NCI-H2081 (cell line): ENCODE measurements around the gene RANBP3.

Source experiments
- DNase-seq, 2 experiments: peaks; one replicate each; lab custom pipeline; 2025; lab: John Stamatoyannopoulos, UW

Gene RANBP3

GRCh38 chr19:5950741-5951140 is 27.2 kb downstream of the RANBP3 start:
- no peak for DNase-seq

DNA sequence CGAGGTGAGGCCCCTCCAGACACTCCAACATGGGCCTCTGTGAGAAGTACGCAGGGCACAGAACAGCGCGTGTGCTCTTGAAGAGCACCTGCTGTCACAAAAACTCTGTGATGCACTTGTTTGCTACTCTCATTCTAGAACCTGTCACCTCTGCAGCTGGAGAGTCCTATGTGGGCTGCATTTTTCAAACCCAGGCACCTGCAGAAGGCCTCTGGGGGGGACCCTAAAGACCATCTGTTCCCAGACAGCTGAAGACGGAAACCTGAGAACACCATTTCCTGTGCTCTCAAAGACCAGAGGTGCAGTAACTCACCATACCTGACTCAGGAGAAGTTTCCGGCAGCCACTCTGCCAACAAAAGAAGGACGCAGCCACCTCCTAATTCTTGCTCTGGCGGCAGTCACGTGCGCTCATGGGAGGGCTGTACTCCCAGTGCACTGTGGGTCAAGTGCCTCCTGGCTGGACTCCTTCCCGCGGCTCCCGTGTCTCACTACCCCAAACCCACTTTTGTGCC is 28.1 kb downstream of the RANBP3 start:
- peak in 1 of 2 experiments; percentile 40 for DNase-seq

GRCh38 chr19:5948752-5949564 is 29.0 kb downstream of the RANBP3 start:
- DNase-seq, result no peak

DNA sequence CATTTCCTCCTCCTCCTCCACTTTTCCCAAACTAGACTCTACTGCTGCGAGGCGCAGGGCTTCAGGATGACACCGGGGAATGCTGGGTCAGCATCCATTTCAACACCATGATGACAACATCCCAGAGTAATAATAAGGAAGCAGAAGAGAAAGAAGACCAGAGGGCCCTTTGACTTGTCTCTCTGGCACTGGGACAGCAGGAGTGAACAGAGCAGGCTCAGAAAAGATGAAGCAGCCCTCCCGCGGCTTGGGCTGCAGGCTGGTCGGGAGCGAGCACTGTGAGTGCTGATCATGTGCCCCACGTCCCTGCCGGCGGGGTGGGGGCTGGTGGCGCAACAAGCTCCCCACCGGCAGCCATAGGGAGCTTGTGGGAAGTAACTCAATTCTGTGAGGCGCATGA is 30.5 kb downstream of the RANBP3 start:
- DNase-seq, result no peak

DNA sequence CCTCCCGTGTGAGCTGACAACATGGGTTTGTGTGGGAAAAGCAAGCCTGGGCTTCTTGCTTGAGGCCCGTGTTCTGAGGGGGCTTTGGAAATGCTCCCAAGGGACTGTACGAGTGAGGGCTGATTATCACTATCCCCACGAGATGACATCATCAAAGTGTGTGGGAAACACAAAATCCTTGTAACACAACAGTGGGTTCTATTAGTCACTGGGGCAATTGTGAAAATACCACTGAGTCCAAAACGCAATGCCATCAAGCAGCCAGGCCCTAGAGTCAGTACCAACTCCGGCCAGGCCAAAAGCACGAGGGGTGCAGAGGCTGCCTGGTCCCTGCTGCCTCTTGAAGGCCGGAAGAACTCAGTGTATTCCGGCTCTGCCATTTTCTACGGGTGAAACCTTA is 34.3 kb downstream of the RANBP3 start:
- no peak for DNase-seq

DNA sequence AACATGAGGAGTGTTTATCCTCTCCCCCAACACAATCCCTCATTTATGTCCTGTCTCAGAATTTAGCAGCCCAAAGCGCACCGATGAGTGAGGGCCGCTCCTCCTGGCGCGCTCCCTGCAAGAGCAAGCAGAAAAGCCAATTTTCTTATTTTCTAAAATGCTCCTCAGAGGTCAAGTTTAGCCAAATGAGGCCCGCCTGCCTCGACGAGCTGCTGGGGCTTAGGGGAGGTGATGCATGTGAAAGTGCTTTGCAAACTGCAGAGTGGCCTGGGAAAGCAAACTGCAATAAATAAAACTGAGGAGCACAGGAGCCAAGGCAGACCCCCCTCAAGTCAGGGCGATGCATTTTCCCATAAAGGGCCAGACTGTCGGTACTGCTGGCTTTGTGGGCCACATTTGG is 34.9 kb downstream of the RANBP3 start:
- DNase-seq, result no peak

- DNase-seq, result no peak
Observed at GRCh38 chr19:5941673-5942072, 36.3 kb downstream of the RANBP3 start.

DNA sequence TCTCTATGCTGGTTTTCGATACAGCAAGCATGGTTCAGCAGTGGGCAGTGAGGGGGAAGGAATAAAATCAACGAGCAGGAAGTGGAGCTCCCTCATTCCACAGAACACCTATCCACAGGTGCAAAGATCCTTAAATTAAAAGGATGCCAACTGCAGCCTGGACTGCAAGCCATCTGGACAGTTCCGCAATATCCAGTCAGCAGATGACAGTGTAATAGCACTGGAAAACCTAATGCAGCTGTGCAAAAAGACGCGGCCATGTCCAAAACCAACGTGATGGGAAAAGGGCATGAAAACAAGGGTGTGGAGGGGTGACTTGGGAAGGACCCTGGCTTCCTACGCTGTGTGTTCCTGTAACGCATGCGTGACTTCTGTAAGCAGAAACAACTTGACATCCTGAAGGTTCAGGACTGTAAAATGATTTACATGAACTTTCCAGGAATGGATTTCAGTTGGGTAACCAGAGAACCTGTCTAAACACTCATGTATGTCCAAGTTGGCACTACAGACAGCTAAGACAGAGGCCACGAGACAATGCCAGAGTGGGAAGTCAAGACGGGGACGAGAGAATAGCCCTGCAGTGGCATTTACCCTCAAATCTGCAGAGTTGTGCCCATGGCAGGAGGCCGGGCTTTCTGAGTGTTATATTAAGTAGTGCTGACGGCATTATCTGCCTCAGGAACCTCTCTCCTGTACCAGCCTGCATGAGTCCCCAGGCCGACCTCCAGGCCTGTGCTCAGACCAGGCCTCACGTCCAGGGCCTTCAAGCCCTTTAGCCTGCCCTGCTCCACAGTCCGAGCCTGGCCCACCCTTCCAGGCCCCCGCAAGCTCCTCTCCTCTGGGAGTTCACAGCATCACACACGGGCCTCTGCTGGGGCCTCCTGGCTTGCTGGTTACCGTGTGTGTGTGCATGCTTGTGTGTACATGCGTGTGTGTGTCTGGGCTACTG is 37.4 kb downstream of the RANBP3 start:
- no peak for DNase-seq

GRCh38 chr19:5937550-5937949 is 40.4 kb downstream of the RANBP3 start:
- no peak for DNase-seq

DNA sequence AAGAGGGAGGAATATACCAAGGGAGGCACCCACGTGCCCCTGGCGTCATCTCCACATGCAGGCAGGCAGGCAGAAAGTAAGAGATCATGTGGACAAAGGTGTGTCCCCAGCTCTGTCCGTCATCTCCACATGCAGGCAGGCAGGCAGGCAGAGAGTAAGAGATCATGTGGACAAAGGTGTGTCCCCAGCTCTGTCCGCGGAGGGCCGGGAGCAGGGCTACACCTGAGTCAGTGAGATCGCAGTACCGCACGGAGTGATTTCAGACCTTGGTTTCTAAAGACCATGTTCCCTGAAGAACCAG is 41.7 kb downstream of the RANBP3 start:
- DNase-seq, result no peak

DNA sequence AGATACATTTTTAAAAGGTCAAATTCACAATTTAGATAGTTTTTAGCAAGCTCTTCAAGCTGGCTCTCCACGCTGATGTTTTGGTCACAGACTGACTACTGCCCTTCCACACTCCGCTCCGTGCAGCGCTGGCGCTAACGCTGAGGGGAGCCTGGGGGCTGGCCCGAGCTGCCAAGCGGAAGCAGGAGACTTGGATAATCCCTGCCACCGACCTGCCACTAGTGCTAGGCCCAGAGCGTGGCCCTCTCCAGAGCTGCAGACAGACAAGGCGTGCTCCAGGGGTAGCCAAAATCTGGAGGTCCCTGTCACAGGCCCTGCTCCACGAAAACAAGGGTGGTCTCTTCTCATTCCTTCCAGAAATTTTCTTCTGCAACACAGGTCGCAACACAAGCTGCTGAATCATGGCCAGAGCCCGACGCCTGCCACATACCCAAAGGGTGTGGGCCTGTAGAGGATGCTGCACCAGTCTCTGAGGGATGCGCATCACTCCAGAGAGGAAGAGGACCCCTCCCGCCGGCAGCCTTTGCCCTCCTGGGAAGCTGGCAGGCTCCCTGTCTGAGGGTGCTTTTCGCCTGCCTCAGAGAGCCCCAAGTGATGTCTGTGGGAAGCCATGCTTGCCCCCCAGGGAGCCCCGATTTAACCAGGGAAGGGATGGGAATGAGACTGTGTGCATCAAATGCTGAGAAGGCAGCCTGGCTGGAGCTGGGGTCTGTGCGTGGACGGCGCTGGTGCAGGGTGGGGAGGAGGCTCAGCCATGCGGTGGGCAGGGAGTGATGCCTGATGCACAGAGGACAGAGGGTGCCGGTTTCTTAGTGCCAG is 42.3 kb downstream of the RANBP3 start:
- DNase-seq, result no peak

DNA sequence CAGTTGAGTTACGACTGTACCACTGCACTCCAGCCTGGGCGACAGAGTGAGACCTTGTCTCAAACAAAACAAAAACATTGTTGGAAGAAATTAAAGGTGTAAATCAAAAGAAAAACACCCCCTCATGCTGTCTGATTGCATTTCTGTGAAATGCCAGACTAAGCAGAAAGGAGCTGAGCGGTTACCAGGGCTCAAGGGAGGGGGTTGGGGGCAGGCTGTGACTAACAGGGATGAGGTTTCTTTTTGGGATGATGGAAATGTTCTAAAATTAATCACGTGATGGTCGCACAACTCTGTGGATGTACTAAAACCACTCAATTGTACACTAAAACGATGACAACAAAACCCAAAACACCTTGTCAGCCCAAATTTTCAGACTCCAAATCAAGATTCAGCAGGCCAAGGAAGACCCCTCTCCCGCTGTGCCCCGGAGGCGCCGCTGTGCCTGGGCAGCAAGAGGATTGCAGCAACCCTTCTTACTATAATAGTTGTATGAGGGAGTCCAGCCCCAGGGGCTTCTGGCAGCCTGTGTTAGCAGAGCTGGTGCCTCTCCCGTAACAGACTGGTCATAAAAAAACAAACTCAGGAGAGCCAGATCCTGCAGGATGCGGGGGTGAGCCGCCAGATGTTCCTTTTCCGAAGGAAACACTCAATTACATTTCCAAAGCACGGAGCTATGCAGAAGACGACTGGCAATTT is 43.0 kb downstream of the RANBP3 start:
- DNase-seq, result no peak

DNA sequence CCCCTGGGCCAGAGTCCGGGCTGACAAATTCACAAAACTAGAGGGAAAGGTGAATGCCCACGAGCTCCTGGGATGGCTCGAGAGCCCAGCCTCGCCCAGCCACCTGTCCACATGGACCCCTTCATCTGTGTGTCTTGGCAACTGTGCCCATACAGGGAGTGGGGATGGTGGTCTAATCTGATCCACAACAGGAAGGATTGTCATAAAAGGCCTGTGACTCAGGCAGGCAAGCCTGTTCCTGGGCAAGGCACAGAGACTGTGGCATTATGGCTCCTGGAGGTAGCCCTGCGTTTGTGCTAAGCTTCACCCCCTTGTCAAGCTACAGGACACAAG is 43.9 kb downstream of the RANBP3 start:
- DNase-seq, result no peak

DNA sequence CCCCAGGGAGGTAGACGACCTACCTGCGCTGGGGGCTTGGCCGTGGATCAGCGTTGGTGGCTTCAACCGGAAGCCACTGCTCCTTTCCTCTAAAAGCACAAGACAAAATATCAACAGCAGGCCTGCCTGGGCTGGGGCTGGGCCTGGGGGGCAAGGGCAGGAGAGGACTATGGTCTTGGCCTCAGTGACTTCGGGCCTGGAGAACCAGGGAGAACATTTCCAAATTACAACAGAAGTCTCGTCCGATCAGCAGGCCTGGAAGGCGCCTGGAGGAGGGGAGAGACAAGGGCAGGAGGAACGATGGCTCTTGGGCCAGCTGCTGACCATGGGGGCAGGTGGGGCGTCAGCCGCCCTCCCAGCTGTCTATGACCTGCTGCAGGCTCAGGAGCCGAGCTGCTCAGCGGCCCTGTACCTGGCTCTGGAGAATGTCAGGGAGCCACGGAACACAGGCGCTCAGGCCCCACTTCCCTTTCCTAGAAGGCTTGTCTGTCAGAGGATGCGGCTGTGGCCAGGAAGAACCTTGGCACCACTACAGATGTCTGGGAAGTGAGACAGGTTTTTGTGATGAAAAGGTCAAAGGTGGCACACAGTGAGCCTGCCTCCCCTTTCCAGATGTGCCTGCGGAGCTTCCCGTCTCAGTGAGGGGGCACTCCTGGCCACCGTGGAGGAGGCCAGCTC is 44.4 kb downstream of the RANBP3 start:
- DNase-seq, result no peak

DNA sequence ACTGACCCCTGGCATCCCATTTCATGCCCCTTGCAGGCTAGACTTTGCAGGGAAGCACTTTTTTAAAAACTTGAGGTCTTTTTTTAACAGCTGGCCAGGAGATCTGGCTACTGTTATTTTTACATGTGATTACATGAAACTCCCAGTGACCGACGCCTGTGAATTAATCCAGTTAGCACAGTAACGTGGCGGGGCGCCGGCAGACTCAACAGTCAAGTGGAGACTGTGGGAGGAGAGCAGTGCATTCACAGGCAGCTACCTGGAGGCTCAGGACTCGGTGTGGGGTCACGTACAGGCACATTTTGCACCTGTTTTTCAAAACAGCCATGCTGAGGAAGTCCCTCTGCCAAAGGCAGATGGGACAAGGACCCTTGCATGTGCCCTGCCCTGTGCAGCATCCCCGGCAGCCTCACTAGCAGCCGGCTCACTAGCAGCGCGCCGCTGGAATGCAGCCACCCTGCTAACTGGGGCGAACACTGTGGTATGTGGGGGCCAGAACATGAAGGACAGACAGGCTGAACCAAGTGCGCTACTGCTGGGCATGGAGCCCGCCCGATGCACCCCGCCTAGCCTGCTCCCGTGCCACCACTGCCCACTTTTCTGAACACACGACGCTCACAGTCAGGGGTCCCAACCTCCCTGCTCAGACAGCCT is 45.2 kb downstream of the RANBP3 start:
- no peak for DNase-seq

DNA sequence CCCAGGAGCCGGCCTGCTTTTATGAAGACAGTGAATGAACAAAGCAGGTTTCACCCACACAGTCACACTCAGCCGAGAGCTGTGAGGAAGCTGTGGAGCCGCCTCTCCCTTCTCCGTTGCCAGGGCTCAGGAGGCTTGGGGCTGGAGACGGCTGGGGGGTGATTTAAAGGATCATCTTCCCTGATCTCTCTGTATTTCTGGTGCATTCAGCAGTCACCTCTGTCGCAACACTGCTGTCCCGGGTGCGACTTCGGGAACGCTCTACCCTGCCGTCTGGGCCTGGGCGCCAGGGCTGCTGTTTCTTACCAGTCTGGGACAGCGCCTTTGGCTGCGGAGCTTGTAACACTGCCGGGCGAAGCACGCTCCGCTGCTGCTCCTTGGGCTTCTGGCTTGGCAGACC is 45.8 kb downstream of the RANBP3 start:
- no peak for DNase-seq

- no peak for DNase-seq
Observed at GRCh38 chr19:5931251-5931650, 46.7 kb downstream of the RANBP3 start.

DNA sequence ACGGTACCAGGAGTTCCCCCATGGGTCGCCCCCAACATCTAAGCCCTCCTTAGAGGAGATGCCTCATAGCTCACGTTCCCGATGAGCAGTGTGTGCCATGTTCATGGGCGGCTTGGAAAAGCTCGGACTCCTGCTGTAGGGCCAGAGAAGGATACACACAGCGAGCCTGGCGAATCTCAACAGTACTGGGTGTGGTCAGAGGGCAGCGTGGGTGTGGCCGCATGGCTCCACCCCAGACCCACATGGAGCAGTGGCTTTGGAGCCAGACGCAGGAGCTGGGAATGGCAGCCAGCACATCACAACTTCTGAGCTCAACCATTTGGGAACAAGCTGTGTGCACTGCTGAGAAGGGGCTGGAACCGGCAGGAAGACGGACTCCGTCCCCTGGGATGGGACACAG is 48.3 kb downstream of the RANBP3 start:
- DNase-seq, result no peak

DNA sequence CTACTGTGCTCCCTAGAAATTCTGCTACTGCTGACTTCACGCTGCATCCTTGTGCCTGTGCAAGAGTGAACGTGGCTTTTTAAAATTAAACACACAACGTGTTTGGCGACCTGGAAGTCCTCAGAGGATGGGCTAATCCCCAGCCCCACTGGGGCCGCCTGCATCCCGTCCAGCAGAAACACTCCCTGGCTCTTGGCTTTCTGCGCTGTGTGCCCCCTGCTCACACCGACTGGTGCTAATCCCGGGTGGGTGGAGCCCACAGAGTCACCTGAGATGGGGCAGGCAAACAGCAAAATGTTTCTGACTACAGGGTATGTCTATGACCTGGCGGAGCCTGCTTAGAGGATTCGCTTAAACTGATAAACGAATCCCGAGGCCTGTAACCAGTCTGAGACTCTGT is 48.8 kb downstream of the RANBP3 start:
- no peak for DNase-seq

DNA sequence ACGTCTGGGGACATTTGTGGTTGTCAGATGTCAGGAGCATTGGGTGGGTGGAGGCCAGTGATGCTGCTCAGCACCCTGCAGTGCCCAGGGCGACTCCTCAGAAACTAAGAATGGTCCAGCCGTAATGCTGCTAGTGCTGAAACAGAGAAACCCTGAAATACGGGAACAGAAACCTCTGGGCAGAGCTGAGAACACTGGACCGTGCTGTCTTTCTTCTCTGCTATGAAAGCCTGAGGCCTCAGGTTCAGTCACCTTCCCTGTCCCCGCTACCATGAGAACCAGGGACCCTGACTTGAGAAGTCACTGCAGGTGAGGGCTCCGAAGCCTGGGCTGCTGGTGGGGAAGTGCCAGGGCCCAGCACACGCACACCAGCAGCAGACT is 50.5 kb downstream of the RANBP3 start:
- DNase-seq, result no peak
